ENCODE results near the gene DIRAS3.

DNA sequence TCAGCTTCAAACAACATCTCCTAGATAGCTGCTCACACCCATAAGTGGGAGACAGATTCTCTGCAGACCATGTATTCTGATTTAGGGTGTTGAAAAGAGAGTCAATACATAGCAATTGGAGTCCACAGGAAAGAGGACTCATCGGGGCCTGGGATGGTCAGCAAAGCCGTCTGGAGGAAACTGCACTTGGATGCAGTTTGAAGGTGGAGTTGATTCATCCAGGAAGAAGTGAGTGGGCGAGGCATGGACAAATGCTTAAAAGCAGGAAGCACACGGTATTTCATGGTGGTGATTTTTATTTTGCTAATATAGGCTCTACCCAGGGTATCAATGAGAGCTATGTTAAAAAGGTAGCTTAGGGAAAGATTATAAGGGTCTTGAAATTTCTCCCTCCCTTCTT is 36.8 kb upstream of the DIRAS3 start:
- TF ChIP-seq, protein P1, sequence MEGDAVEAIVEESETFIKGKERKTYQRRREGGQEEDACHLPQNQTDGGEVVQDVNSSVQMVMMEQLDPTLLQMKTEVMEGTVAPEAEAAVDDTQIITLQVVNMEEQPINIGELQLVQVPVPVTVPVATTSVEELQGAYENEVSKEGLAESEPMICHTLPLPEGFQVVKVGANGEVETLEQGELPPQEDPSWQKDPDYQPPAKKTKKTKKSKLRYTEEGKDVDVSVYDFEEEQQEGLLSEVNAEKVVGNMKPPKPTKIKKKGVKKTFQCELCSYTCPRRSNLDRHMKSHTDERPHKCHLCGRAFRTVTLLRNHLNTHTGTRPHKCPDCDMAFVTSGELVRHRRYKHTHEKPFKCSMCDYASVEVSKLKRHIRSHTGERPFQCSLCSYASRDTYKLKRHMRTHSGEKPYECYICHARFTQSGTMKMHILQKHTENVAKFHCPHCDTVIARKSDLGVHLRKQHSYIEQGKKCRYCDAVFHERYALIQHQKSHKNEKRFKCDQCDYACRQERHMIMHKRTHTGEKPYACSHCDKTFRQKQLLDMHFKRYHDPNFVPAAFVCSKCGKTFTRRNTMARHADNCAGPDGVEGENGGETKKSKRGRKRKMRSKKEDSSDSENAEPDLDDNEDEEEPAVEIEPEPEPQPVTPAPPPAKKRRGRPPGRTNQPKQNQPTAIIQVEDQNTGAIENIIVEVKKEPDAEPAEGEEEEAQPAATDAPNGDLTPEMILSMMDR (IDR thresholded peaks at IDR 0.05) = no peak
- no peak for TF ChIP-seq POLR2A (IDR thresholded peaks at IDR 0.05)

Data from esophagus squamous epithelium (tissue), 4 donors.